Measurements from ENCODE around the gene TMEM219.

DNA sequence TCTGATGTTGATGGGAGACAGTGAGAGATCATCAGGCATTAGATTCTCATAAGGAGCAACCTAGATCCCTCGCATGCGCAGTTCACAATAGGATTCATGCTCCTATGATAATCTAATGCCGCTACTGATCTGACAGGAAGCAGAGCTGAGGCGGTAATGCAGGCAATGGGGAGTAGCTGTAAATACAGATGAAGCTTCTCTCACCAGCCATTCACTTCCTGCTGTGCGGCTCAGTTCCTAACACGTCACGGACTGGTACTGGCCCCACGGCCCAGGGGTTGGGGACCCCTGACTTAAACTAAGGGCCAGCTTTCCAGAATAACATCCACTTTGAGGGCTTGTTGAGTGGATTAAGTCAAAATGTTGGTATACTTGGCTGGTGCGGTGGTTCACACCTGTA is 2.6 kb upstream of the TMEM219 start:
- TF ChIP-seq, protein P1, sequence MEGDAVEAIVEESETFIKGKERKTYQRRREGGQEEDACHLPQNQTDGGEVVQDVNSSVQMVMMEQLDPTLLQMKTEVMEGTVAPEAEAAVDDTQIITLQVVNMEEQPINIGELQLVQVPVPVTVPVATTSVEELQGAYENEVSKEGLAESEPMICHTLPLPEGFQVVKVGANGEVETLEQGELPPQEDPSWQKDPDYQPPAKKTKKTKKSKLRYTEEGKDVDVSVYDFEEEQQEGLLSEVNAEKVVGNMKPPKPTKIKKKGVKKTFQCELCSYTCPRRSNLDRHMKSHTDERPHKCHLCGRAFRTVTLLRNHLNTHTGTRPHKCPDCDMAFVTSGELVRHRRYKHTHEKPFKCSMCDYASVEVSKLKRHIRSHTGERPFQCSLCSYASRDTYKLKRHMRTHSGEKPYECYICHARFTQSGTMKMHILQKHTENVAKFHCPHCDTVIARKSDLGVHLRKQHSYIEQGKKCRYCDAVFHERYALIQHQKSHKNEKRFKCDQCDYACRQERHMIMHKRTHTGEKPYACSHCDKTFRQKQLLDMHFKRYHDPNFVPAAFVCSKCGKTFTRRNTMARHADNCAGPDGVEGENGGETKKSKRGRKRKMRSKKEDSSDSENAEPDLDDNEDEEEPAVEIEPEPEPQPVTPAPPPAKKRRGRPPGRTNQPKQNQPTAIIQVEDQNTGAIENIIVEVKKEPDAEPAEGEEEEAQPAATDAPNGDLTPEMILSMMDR (IDR thresholded peaks at IDR 0.05 in 4 of 5, conservative IDR thresholded peaks at IDR 0.05 in 1 of 5): no peak
- no peak for TF ChIP-seq POLR2A (IDR thresholded peaks at IDR 0.05)
